ENCODE measurements around the gene DAAM1. TPM values are rescaled to one million over a fixed set of nuclear protein-coding genes. Genes with fewer than 3 reads are reported as not detected.

DAAM1 gene
- total RNA-seq, 1 donor from 2014 or later: 16.5 TPM

DNA sequence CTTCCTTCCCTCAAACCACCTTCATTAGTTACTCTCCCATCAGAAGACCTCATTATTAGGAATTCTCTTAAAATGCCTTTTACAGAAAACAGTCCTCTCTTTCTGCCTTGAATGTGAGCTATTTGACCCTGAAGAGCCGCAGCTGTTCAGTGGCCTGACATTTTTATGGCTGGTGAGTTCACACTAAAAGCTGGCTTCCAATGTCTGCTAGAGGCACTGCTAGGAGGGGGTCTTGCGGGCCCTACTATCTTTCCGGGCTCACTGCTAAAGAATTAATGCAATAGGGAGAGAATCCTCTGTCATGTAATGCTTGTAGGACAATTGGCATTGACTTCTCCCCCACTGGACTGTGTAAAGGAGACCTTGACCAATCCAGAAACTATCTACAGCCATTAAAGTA is 189.0 kb downstream of the DAAM1 start:
- TF ChIP-seq CTCF (IDR thresholded peaks at IDR 0.05; ENCODE audit: insufficient read depth, low read length, poor library complexity, severe bottlenecking): no peak
- DNase-seq (ENCODE audit: low read depth): no peak
- Histone ChIP-seq H3K36me3 (ENCODE audit: control insufficient read depth, insufficient read depth, low read length) (no peaks in the 10 kb centered on the region), H3K27me3 (ENCODE audit: control insufficient read depth, insufficient read depth, low read length) (no peaks in the 10 kb centered on the region), H3K4me3 (ENCODE audit: low read depth, low read length) (no peak overlapping the region)

DNA sequence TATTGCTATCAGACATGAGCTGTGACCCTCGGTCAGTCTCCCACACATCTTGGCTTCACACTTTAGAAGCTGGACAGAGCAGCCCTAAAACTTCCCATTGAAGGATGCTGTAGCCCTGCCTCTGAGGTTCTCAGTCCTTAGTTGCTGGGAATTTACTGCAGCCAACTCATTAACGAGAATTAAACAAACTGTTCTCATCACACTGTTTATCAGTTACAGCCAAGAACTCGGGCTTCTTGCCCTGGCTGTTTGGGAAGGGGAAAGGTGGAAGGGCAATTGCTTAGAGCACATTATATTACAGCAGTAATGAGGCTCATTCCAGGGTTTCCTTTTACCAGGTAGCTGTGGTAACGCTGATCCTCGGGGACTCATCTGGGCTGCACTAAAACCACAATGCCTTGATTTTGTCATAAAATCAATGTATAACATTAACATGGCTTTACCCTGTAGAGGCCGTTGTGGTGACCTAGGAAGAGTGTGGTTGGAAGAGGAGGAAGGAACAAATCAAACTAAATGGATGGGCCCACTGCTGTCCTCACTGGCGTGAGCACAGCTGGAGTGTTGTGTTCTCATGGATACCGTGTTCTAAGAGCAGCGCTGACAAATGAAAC is 189.6 kb downstream of the DAAM1 start:
- TF ChIP-seq CTCF (IDR thresholded peaks at IDR 0.05; ENCODE audit: insufficient read depth, low read length, poor library complexity, severe bottlenecking): no peak
- Histone ChIP-seq H3K27me3 (ENCODE audit: control insufficient read depth, insufficient read depth, low read length) (no peaks in the 10 kb centered on the region), H3K36me3 (ENCODE audit: control insufficient read depth, insufficient read depth, low read length) (no peaks in the 10 kb centered on the region), H3K4me3 (ENCODE audit: low read depth, low read length) (no peak overlapping the region)
- no peak for DNase-seq (ENCODE audit: low read depth)

DNA sequence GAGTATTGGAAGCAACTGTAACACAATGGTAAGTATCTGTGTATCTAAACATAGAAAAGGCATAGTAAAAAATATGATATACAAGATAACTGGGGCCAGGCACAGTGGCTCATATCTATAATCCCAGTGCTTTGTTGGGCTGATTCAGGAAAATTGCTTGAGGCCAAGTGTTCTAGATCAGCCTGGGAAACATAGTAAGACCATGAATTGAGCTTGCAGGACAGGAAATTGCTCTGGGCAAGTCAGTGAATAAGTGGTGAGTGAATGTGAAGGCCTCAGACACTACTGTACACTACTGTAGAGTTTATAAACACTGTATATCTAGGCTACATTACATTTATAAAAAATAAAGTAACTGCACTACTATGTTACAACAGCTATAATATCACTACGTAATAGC is 201.5 kb downstream of the DAAM1 start:
- H3K36me3 ChIP-seq (ENCODE audit: control insufficient read depth, insufficient read depth, low read length): no peaks in the 10 kb centered on the region
- no peaks in the 10 kb centered on the region for H3K27me3 ChIP-seq (ENCODE audit: control insufficient read depth, insufficient read depth, low read length)
- TF ChIP-seq CTCF (IDR thresholded peaks at IDR 0.05; ENCODE audit: insufficient read depth, low read length, poor library complexity, severe bottlenecking): no peak
- no peak overlapping the region for H3K4me3 ChIP-seq (ENCODE audit: low read depth, low read length)
- DNase-seq (ENCODE audit: low read depth): no peak

- no peak for TF ChIP-seq CTCF (IDR thresholded peaks at IDR 0.05; ENCODE audit: insufficient read depth, low read length, poor library complexity, severe bottlenecking)
- H3K4me3 ChIP-seq (ENCODE audit: low read depth, low read length): no peak overlapping the region
- no peaks in the 10 kb centered on the region for H3K36me3 ChIP-seq (ENCODE audit: control insufficient read depth, insufficient read depth, low read length)
- no peaks in the 10 kb centered on the region for H3K27me3 ChIP-seq (ENCODE audit: control insufficient read depth, insufficient read depth, low read length)
- no peak for DNase-seq (ENCODE audit: low read depth)
These were observed 202.9 kb downstream of the DAAM1 start for GRCh38 chr14:59391388-59391787.

DNA sequence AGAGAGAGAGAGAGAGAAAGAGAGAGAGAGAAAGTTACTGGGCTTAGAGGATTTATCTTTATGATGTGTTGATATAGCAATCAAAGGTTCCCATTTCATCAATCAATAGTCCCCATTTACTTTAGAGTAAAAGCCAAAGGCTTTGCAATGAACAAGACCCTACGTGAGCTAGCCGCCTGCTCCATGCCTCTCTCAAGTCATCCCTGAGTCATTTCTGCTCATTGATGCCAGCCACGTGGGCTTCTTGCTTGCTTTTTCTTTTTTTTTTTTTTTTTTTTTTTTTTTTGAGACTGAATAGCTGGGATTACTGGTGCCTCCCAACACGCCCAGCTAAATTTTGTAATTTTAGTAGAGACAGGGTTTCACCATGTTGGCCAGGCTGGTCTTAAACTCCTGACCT is 205.8 kb downstream of the DAAM1 start:
- no peak for TF ChIP-seq CTCF (IDR thresholded peaks at IDR 0.05; ENCODE audit: insufficient read depth, low read length, poor library complexity, severe bottlenecking)
- H3K27me3 ChIP-seq (ENCODE audit: control insufficient read depth, insufficient read depth, low read length): no peaks in the 10 kb centered on the region
- no peak for DNase-seq (ENCODE audit: low read depth)
- no peak overlapping the region for H3K4me3 ChIP-seq (ENCODE audit: low read depth, low read length)
- no peaks in the 10 kb centered on the region for H3K36me3 ChIP-seq (ENCODE audit: control insufficient read depth, insufficient read depth, low read length)

DNA sequence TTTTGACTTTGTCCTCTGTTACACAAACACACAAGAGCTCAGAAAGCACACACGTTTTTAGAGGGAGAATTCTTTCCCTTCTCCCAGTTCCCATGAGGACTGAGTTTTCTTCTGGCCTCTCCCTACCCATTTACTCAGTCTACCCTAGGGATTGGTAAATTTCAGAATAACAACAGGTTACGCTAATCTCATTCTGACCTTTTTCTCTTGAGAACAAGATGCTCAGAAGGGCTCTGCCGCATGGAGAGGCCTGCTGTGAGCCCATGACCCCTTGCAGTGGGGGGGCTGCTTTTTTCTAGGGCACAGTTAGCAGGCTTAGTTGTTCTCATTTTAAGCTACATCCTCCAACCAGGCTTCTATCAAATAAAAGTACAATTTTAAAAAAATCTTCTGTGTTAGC is 207.2 kb downstream of the DAAM1 start:
- H3K36me3 ChIP-seq (ENCODE audit: control insufficient read depth, insufficient read depth, low read length): no peaks in the 10 kb centered on the region
- no peak for DNase-seq (ENCODE audit: low read depth)
- TF ChIP-seq CTCF (IDR thresholded peaks at IDR 0.05; ENCODE audit: insufficient read depth, low read length, poor library complexity, severe bottlenecking): no peak

More for the DNA sequence above, 207.2 kb downstream of the DAAM1 start:
- H3K27me3 ChIP-seq (ENCODE audit: control insufficient read depth, insufficient read depth, low read length): no peaks in the 10 kb centered on the region
- no peak overlapping the region for H3K4me3 ChIP-seq (ENCODE audit: low read depth, low read length)

All from kidney epithelial cell (primary cell).